ENCODE results near the gene LEFTY2. TPM values are rescaled to one million over a fixed set of nuclear protein-coding genes. Genes with fewer than 3 reads are reported as not detected.

The LEFTY2 gene
- total and polyA plus RNA-seq, 9 of the 15 experiments (the other 6 are each of a cell fraction or from before 2014, with no cell fraction given) = 0.04 to 0.14 TPM; not detected in 7

DNA sequence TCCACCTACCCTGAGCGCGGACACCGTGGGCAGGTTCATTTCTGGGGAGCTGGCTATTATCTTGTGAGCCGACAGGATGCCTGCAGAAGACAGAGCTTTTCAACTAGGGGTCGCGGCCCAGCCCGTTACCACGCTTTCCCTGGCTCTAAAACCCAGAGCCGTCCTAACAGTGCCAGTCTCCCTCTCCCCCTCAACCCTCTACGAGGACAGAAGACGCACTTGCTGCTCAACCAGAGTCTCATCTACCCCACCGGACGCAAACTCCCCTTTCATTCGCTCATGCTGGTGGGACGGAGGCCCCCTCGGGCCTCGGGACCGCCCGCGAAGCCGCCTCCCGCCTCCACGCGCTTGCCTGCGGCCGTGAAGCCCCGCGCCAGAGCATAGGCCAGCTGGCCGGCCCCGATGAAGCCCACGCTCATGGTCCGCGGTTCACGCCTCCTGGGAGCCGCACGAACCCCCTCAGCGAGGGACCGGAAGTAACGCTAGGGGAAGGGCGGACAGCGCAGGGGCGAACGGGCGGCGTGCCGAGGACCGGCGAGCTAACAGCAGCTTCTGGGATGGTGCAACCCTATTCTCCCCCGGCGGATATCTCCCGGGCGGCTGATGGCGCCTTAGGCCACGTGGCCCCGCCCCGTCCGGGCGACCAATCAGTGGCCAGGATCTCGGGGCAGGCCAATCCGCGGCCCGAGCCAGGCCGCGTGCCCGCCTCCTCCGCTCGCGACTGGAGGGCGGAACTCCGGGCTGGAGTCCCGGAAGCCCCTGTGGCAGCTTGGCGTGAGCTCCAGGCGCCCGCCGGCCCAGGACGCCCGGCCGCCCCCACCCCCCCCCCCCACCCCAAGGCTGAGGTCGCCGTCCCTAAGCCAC lies 17.1 kb downstream of the LEFTY2 start, which contains the start of gene PYCR2 (continued):
- TF ChIP-seq BACH1 (tag; IDR thresholded peaks at IDR 0.05) (no peak), ZNF239 (CRISPR knock-in tag; IDR thresholded peaks at IDR 0.05) (no peak), ZKSCAN8 (CRISPR knock-in tag; IDR thresholded peaks at IDR 0.05) (no peak), KDM1A (IDR thresholded peaks at IDR 0.05) (no peak), PHB (CRISPR knock-in tag; IDR thresholded peaks at IDR 0.05) (no peak), SIN3A (IDR thresholded peaks at IDR 0.05; ENCODE audit: borderline replicate concordance in 2 of 2, control insufficient read depth in 1 of 2, low read depth in 2 of 2, low read length in 2 of 2) (peak; percentile 78 to 92; a peak in 2 of 4 replicates), ZNF124 (CRISPR knock-in tag; IDR thresholded peaks at IDR 0.05) (no peak), NFXL1 (CRISPR knock-in tag; IDR thresholded peaks at IDR 0.05) (no peak), MAFF (IDR thresholded peaks at IDR 0.05; ENCODE audit: low read length) (no peak), PHTF2 (CRISPR knock-in tag; IDR thresholded peaks at IDR 0.05) (no peak), ZNF695 (CRISPR knock-in tag; IDR thresholded peaks at IDR 0.05) (no peak), XRCC3 (IDR thresholded peaks at IDR 0.05) (no peak), CHCHD3 (CRISPR knock-in tag; IDR thresholded peaks at IDR 0.05) (no peak; the same call in 1 of the 2 replicates), MTA2 (IDR thresholded peaks at IDR 0.05; ENCODE audit: low read depth) (no peak)
- TF ChIP-seq, protein P1, sequence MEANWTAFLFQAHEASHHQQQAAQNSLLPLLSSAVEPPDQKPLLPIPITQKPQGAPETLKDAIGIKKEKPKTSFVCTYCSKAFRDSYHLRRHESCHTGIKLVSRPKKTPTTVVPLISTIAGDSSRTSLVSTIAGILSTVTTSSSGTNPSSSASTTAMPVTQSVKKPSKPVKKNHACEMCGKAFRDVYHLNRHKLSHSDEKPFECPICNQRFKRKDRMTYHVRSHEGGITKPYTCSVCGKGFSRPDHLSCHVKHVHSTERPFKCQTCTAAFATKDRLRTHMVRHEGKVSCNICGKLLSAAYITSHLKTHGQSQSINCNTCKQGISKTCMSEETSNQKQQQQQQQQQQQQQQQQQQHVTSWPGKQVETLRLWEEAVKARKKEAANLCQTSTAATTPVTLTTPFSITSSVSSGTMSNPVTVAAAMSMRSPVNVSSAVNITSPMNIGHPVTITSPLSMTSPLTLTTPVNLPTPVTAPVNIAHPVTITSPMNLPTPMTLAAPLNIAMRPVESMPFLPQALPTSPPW (CRISPR knock-in tag; IDR thresholded peaks at IDR 0.05) = peak; percentile 95
- TF ChIP-seq, protein P2, sequence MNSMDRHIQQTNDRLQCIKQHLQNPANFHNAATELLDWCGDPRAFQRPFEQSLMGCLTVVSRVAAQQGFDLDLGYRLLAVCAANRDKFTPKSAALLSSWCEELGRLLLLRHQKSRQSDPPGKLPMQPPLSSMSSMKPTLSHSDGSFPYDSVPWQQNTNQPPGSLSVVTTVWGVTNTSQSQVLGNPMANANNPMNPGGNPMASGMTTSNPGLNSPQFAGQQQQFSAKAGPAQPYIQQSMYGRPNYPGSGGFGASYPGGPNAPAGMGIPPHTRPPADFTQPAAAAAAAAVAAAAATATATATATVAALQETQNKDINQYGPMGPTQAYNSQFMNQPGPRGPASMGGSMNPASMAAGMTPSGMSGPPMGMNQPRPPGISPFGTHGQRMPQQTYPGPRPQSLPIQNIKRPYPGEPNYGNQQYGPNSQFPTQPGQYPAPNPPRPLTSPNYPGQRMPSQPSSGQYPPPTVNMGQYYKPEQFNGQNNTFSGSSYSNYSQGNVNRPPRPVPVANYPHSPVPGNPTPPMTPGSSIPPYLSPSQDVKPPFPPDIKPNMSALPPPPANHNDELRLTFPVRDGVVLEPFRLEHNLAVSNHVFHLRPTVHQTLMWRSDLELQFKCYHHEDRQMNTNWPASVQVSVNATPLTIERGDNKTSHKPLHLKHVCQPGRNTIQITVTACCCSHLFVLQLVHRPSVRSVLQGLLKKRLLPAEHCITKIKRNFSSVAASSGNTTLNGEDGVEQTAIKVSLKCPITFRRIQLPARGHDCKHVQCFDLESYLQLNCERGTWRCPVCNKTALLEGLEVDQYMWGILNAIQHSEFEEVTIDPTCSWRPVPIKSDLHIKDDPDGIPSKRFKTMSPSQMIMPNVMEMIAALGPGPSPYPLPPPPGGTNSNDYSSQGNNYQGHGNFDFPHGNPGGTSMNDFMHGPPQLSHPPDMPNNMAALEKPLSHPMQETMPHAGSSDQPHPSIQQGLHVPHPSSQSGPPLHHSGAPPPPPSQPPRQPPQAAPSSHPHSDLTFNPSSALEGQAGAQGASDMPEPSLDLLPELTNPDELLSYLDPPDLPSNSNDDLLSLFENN (IDR thresholded peaks at IDR 0.05; ENCODE audit: low read depth in 2 of 2, low read length in 2 of 2) = no peak
- TF ChIP-seq, protein P3, sequence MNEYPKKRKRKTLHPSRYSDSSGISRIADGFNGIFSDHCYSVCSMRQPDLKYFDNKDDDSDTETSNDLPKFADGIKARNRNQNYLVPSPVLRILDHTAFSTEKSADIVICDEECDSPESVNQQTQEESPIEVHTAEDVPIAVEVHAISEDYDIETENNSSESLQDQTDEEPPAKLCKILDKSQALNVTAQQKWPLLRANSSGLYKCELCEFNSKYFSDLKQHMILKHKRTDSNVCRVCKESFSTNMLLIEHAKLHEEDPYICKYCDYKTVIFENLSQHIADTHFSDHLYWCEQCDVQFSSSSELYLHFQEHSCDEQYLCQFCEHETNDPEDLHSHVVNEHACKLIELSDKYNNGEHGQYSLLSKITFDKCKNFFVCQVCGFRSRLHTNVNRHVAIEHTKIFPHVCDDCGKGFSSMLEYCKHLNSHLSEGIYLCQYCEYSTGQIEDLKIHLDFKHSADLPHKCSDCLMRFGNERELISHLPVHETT (CRISPR knock-in tag; conservative IDR thresholded peaks at IDR 0.05 in 1 of 2, IDR thresholded peaks at IDR 0.05 in 1 of 2) = peak in 1 of 2 experiments; percentile 99; a peak in 2 of 4 replicates
- TF ChIP-seq, protein P4, sequence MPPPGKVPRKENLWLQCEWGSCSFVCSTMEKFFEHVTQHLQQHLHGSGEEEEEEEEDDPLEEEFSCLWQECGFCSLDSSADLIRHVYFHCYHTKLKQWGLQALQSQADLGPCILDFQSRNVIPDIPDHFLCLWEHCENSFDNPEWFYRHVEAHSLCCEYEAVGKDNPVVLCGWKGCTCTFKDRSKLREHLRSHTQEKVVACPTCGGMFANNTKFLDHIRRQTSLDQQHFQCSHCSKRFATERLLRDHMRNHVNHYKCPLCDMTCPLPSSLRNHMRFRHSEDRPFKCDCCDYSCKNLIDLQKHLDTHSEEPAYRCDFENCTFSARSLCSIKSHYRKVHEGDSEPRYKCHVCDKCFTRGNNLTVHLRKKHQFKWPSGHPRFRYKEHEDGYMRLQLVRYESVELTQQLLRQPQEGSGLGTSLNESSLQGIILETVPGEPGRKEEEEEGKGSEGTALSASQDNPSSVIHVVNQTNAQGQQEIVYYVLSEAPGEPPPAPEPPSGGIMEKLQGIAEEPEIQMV (tag; conservative IDR thresholded peaks at IDR 0.05; ENCODE audit: low read depth) = no peak
- TF ChIP-seq, protein P5, sequence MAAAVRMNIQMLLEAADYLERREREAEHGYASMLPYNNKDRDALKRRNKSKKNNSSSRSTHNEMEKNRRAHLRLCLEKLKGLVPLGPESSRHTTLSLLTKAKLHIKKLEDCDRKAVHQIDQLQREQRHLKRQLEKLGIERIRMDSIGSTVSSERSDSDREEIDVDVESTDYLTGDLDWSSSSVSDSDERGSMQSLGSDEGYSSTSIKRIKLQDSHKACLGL (CRISPR knock-in tag; IDR thresholded peaks at IDR 0.05; ENCODE audit: borderline replicate concordance, poor library complexity, severe bottlenecking) = peak; percentile 77
